H9 (cell line): ENCODE data around the gene DUSP2. TPM values are rescaled to one million over a fixed set of nuclear protein-coding genes. Genes with fewer than 3 reads are reported as not detected.

ENCODE experiments used
- DNase-seq: peaks from one replicate; pipeline ENCODE4 v3.0.0-alpha.2; 2017
- H2AFZ ChIP-seq: one replicate; pipeline ENCODE4 v1.6.1; 2013; ENCODE audit warnings: mild to moderate bottlenecking, low read length, control low read depth, moderate library complexity
- H2AK5ac ChIP-seq: 2 replicates; pipeline ENCODE4 v1.6.1; 2013; ENCODE audit warnings: low read length, control low read depth, mixed read lengths; ENCODE audit not compliant: insufficient read length
- H2BK120ac ChIP-seq: one replicate; pipeline ENCODE4 v1.6.1; 2013; ENCODE audit warnings: low read depth, mild to moderate bottlenecking, low read length, control low read depth, inconsistent platforms; ENCODE audit not compliant: poor library complexity, severe bottlenecking
- H2BK12ac ChIP-seq: 2 replicates; pipeline ENCODE4 v1.6.1; 2013; ENCODE audit warnings: low read length, control low read depth, mixed read lengths, low read depth; ENCODE audit not compliant: insufficient read length
- H2BK15ac ChIP-seq: 2 replicates; pipeline ENCODE4 v1.6.1; 2013; ENCODE audit warnings: low read depth, low read length, control low read depth
- H2BK20ac ChIP-seq: one replicate; pipeline ENCODE4 v1.6.1; 2013; ENCODE audit warnings: low read depth, mild to moderate bottlenecking, low read length, control low read depth, inconsistent platforms; ENCODE audit not compliant: poor library complexity, severe bottlenecking
- H2BK5ac ChIP-seq: 2 replicates; pipeline ENCODE4 v1.6.1; 2013; ENCODE audit warnings: low read length, control low read depth, mixed read lengths; ENCODE audit not compliant: insufficient read length
- H3K14ac ChIP-seq: 2 replicates; pipeline ENCODE4 v1.6.1; 2013; ENCODE audit warnings: low read length, control low read depth; ENCODE audit not compliant: insufficient read depth
- H3K18ac ChIP-seq: 2 replicates; pipeline ENCODE4 v1.6.1; 2013; ENCODE audit warnings: low read depth, mild to moderate bottlenecking, mixed read lengths, low read length, control low read depth; ENCODE audit not compliant: insufficient read length
- H3K23ac ChIP-seq: 2 replicates; pipeline ENCODE4 v1.6.1; 2013; ENCODE audit warnings: low read length, control low read depth, mixed read lengths, low read depth; ENCODE audit not compliant: insufficient read length
- H3K23me2 ChIP-seq: 2 replicates; pipeline ENCODE4 v1.6.1; 2013; ENCODE audit warnings: low read depth, mild to moderate bottlenecking, mixed read lengths, low read length, control low read depth; ENCODE audit not compliant: insufficient read length, poor library complexity, severe bottlenecking
- H3K27ac ChIP-seq: 2 replicates; pipeline ENCODE4 v1.5.1; 2013; ENCODE audit warnings: low read length, control low read depth, mixed read lengths, low read depth; ENCODE audit not compliant: insufficient read length
- H3K27me3 ChIP-seq: 2 replicates; pipeline ENCODE4 v1.6.1; 2013; ENCODE audit warnings: low read length, control low read depth, inconsistent platforms; ENCODE audit not compliant: insufficient read depth
- H3K4ac ChIP-seq: 2 replicates; pipeline ENCODE4 v1.6.1; 2013; ENCODE audit warnings: low read depth, mild to moderate bottlenecking, control low read depth, inconsistent platforms, low read length, moderate library complexity
- H3K4me1 ChIP-seq: 2 replicates; pipeline ENCODE4 v1.6.1; 2013; ENCODE audit warnings: low read length, control low read depth, inconsistent platforms; ENCODE audit not compliant: insufficient read depth
- H3K4me2 ChIP-seq: 2 replicates; pipeline ENCODE4 v1.6.1; 2013; ENCODE audit warnings: low read length, control low read depth, mixed read lengths; ENCODE audit not compliant: insufficient read length, insufficient read depth
- H3K56ac ChIP-seq: 2 replicates; pipeline ENCODE4 v1.6.1; 2013; ENCODE audit warnings: low read depth, mild to moderate bottlenecking, mixed read lengths, low read length, control low read depth; ENCODE audit not compliant: insufficient read length
- H3K79me1 ChIP-seq: 2 replicates; pipeline ENCODE4 v1.6.1; 2013; ENCODE audit warnings: low read depth, mild to moderate bottlenecking, moderate library complexity, low read length, control low read depth, inconsistent platforms; ENCODE audit not compliant: insufficient read depth, poor library complexity, severe bottlenecking
- H3K79me2 ChIP-seq: 2 replicates; pipeline ENCODE4 v1.6.1; 2013; ENCODE audit warnings: low read length, control low read depth, inconsistent platforms; ENCODE audit not compliant: insufficient read depth
- H3K9ac ChIP-seq: 2 replicates; pipeline ENCODE4 v1.6.1; 2013; ENCODE audit warnings: low read length, control low read depth, mixed read lengths; ENCODE audit not compliant: insufficient read length; ENCODE audit errors: extremely low read depth
- H3K9me3 ChIP-seq: one replicate; pipeline ENCODE4 v1.6.1; 2013; ENCODE audit warnings: low read depth, low read length, inconsistent platforms; ENCODE audit not compliant: control insufficient read depth
- H3T11ph ChIP-seq: one replicate; pipeline ENCODE4 v1.6.1; 2013; ENCODE audit warnings: mild to moderate bottlenecking, low read length, control low read depth, inconsistent platforms
- H4K20me1 ChIP-seq: one replicate; pipeline ENCODE4 v1.6.1; 2013; ENCODE audit not compliant: control insufficient read depth, insufficient read length, insufficient read depth
- H4K5ac ChIP-seq: 2 replicates; pipeline ENCODE4 v1.6.1; 2013; ENCODE audit warnings: low read depth, mild to moderate bottlenecking, mixed read lengths, low read length, control low read depth; ENCODE audit not compliant: insufficient read length
- H4K8ac ChIP-seq: replicated peaks from 2 replicates; pipeline ENCODE4 v1.6.1; 2013; ENCODE audit warnings: low read length, control low read depth, mixed read lengths, low read depth; ENCODE audit not compliant: insufficient read length
- H4K91ac ChIP-seq: 2 replicates; pipeline ENCODE4 v1.6.1; 2013; ENCODE audit warnings: low read depth, mild to moderate bottlenecking, moderate library complexity, mixed read lengths, low read length, control low read depth; ENCODE audit not compliant: insufficient read length
- H3K27ac Mint-ChIP-seq, 3 experiments: 2 replicates in 2 of 3; 3 replicates in 1 of 3; pipeline ENCODE4 v1.8.0; 2020 to 2021; ENCODE audit warnings: mixed read lengths in 3 of 3, mild to moderate bottlenecking in 1 of 3, moderate library complexity in 1 of 3
- H3K27me3 Mint-ChIP-seq: 2 replicates; pipeline ENCODE4 v1.8.0; 2021; ENCODE audit warnings: low read depth, mild to moderate bottlenecking, moderate library complexity, mixed read lengths
- H3K36me3 Mint-ChIP-seq, 3 experiments: 2 replicates in 2 of 3; 3 replicates in 1 of 3; pipeline ENCODE4 v1.8.0; 2020 to 2021; ENCODE audit warnings: low read depth in 3 of 3, mixed read lengths in 3 of 3; ENCODE audit not compliant: insufficient read depth in 1 of 3
- H3K4me1 Mint-ChIP-seq, 2 experiments: 2 replicates each; pipeline ENCODE4 v1.8.0; 2020; ENCODE audit warnings: mixed read lengths in 2 of 2
- H3K4me3 Mint-ChIP-seq, 2 experiments: 2 replicates in 1 of 2; 3 replicates in 1 of 2; pipeline ENCODE4 v1.8.0; 2020 to 2021; ENCODE audit warnings: mild to moderate bottlenecking in 2 of 2, mixed read lengths in 2 of 2, moderate library complexity in 1 of 2
- H3K9me3 Mint-ChIP-seq, 2 experiments: 2 replicates in 1 of 2; 3 replicates in 1 of 2; pipeline ENCODE4 v1.8.0; 2020; ENCODE audit warnings: mild to moderate bottlenecking in 2 of 2, mixed read lengths in 2 of 2, moderate library complexity in 1 of 2
- WGBS: extraction: QIAGEN DNeasy Blood & Tissue Kit; methylation state at CpG from one replicate; pipeline ENCODE4 v1.1.7; 2013; ENCODE audit warnings: missing lambda C conversion rate, low lambda C conversion rate, mixed read lengths; ENCODE audit not compliant: insufficient read length; ENCODE audit errors: extremely low coverage; 5-methylcytosine and 5-hydroxymethylcytosine counted together
- total RNA-seq: library from RNA; stranded (reverse); gene quantifications from 2 replicates; pipeline ENCODE4 v1.2.1, GENCODE V29; 2021
- TF ChIP-seq, protein P1 (sequence below): fragments of 200-600 bp; sonication (generic); conservative IDR thresholded peaks from 3 replicates; pipeline ENCODE4 v1.8.0; 2021; ENCODE audit warnings: antibody characterized with exemption, mild to moderate bottlenecking

DUSP2 gene
- total RNA-seq, 1 experiment from 2014 or later = 14.9 TPM

DNA sequence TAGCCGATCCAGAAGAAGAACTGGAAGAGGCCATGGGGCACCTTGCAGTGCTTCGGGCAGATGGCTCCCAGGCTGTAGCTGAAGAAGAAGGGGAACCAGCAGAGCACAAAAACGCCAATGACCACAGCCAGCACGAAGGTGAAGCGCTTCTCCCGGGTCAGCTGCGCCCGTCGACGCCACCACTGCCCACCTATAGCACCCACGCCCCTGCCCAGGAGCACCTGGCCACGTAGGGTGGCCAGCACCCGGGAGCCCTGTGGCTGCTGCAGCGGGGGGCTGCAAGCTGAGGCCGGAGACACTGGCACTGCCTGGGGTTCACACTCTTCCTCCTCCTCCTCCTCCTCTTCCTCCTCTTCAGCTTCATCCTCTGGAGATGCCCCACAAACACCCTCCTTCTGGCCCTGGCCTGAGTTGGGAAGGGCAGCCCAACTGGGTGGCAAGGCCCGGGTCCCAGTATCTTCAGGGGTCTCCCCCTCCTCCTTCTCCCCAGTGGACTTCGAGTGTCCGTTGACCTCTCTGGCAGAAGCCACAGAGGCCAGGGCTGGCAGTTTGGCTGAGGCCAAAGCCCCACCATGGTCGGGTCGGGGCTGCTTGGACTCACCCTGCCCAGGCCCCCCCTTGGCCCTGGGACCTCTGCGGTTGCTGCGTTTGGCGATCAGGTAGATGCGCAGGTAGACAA lies 30.2 kb downstream of the DUSP2 start:
- WGBS = no CpG with 5 or more reads among the region's 24 CpGs
- Mint-ChIP-seq H3K4me1 (peaks cover 17 to 35% of the 10 kb centered on the region in 2 experiments), H3K27me3 (peaks cover 51% of the 10 kb centered on the region), H3K27ac (no peak overlapping the region), H3K36me3 (peaks cover 0 to 8% (median 8%) of the 10 kb centered on the region in 3 experiments; a peak in 4 of 7 replicates), H3K4me3 (peak overlapping the region; percentile 64 to 80), H3K9me3 (peaks cover 2 to 4% of the 10 kb centered on the region in 2 experiments; a peak in 2 of 5 replicates)
- TF ChIP-seq, protein P1, sequence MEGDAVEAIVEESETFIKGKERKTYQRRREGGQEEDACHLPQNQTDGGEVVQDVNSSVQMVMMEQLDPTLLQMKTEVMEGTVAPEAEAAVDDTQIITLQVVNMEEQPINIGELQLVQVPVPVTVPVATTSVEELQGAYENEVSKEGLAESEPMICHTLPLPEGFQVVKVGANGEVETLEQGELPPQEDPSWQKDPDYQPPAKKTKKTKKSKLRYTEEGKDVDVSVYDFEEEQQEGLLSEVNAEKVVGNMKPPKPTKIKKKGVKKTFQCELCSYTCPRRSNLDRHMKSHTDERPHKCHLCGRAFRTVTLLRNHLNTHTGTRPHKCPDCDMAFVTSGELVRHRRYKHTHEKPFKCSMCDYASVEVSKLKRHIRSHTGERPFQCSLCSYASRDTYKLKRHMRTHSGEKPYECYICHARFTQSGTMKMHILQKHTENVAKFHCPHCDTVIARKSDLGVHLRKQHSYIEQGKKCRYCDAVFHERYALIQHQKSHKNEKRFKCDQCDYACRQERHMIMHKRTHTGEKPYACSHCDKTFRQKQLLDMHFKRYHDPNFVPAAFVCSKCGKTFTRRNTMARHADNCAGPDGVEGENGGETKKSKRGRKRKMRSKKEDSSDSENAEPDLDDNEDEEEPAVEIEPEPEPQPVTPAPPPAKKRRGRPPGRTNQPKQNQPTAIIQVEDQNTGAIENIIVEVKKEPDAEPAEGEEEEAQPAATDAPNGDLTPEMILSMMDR = no peak
- Histone ChIP-seq H4K8ac (no peak overlapping the region), H4K5ac (no peak overlapping the region), H2BK5ac (no peak overlapping the region), H3K4me1 (no peaks in the 10 kb centered on the region), H2BK15ac (no peak overlapping the region), H3K23me2 (peaks cover 9% of the 10 kb centered on the region), H3K9ac (no peak overlapping the region), H3K56ac (no peak overlapping the region), H3K14ac (no peak overlapping the region), H2BK120ac (no peak overlapping the region), H3K27ac (no peak overlapping the region), H2BK20ac (no peak overlapping the region), H3K23ac (no peak overlapping the region), H2AFZ (no peak overlapping the region), H2AK5ac (no peak overlapping the region), H3K4me2 (no peak overlapping the region), H3T11ph (no peak overlapping the region), H4K91ac (no peak overlapping the region), H4K20me1 (no peaks in the 10 kb centered on the region), H2BK12ac (no peak overlapping the region), H3K18ac (no peak overlapping the region), H3K79me1 (no peaks in the 10 kb centered on the region), H3K79me2 (no peaks in the 10 kb centered on the region), H3K4ac (no peak overlapping the region), H3K27me3 (no peaks in the 10 kb centered on the region; the same call in 1 of the 2 replicates), H3K9me3 (no peaks in the 10 kb centered on the region)
- no peak for DNase-seq
